ENCODE measurements around the gene PGBD5.
A peak's percentile ranks its signal among the peaks of the same experiment; 100 is the strongest.

PGBD5 gene

DNA sequence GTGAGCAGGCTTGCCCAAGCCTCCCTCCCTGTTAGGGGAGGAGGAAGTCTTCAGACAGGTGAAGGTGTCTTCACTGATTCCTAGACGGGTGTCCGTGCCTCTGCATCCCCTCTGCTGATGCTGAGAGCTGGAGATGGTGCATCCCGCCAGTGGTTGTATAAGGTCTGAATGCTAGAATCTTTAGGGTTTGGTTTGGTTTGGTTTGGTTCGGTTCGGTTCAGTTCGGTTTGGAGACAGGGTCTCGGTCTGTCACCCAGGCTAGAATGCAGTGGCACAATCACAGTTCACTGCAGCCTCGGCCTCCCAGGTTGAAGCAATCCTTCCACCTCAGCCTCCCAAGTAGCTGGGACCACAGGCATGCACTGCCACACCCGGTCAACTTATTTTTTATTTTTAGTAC, 153.6 kb downstream of the PGBD5 start:
- TF ChIP-seq CTCF (conservative IDR thresholded peaks at IDR 0.05; ENCODE audit: low read depth, low read length) = no peak

GRCh38 chr1:230271300-230272035, 154.7 kb downstream of the PGBD5 start:
- TF ChIP-seq CTCF (conservative IDR thresholded peaks at IDR 0.05; ENCODE audit: low read depth, low read length) = no peak
- H3K4me3 ChIP-seq (ENCODE audit: low read length) = no peak overlapping the region
- DNase-seq (ENCODE audit: low read depth) = no peak

More for the DNA sequence above, 153.6 kb downstream of the PGBD5 start:
- H3K4me3 ChIP-seq (ENCODE audit: low read length) = no peak overlapping the region
- no peak for DNase-seq (ENCODE audit: low read depth)

GRCh38 chr1:230270559-230271281, 155.4 kb downstream of the PGBD5 start:
- TF ChIP-seq CTCF (conservative IDR thresholded peaks at IDR 0.05; ENCODE audit: low read depth, low read length) = no peak
- H3K4me3 ChIP-seq (ENCODE audit: low read length) = no peak overlapping the region
- DNase-seq (ENCODE audit: low read depth) = no peak

- TF ChIP-seq CTCF (conservative IDR thresholded peaks at IDR 0.05; ENCODE audit: low read depth, low read length) = no peak
- H3K4me3 ChIP-seq (ENCODE audit: low read length) = no peak overlapping the region
- no peak for DNase-seq (ENCODE audit: low read depth)
These were observed 156.0 kb downstream of the PGBD5 start for GRCh38 chr1:230270185-230270558.

GRCh38 chr1:230268371-230269170, 157.6 kb downstream of the PGBD5 start:
- DNase-seq (ENCODE audit: low read depth) = peak; percentile 32
- TF ChIP-seq CTCF (conservative IDR thresholded peaks at IDR 0.05; ENCODE audit: low read depth, low read length) = peak; percentile 86
- H3K4me3 ChIP-seq (ENCODE audit: low read length) = no peak overlapping the region

DNA sequence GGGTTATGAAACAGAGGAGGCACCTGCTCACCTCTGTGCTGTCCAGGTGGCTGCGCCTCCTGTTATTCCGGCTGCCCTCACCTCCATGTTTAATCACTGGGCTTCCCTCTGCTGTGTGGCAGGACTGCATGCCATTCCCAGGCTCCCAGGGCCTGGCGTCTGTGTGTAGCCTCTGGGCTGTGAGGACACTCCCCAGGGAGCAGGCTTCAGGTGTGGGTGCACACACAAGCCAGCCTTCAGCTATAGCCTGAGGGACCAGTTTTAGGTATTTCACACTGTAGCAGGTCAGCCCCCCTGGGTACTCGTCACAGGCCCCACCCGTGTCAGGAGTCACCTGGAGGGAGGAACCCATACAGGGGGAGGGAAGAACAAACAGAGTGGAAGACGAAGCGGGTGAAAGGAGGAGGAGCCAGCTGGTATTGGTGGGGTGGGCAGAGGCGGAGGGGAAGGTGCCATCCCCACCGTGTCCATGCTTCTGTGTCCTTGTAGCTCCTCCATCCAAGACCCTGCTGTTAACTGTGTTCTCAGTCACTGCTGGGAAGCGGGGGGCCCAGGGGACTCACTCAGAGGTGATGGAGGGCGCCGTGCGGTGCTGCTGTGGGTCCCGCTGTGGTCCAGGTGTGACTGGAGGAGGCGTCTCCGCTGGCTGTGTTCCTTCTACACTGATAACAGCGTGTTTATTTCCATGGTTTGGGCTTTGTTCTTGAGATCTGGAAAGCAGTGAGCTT, 158.6 kb downstream of the PGBD5 start:
- no peak overlapping the region for H3K4me3 ChIP-seq (ENCODE audit: low read length)
- DNase-seq (ENCODE audit: low read depth) = no peak
- TF ChIP-seq CTCF (conservative IDR thresholded peaks at IDR 0.05; ENCODE audit: low read depth, low read length) = no peak

Data from retinal pigment epithelial cell (primary cell).